EH (cell line): ENCODE data around the gene ADARB2.
"Not testable (repeated sequence)": the region's sequence is repeated elsewhere in the genome, so short reads cannot be mapped to it uniquely, and the experiment has no call there.

Experiments used
- DNase-seq: peaks from one replicate; pipeline ENCODE4 v3.0.0-alpha.2; 2015; ENCODE audit warnings: low read depth

Gene ADARB2

DNA sequence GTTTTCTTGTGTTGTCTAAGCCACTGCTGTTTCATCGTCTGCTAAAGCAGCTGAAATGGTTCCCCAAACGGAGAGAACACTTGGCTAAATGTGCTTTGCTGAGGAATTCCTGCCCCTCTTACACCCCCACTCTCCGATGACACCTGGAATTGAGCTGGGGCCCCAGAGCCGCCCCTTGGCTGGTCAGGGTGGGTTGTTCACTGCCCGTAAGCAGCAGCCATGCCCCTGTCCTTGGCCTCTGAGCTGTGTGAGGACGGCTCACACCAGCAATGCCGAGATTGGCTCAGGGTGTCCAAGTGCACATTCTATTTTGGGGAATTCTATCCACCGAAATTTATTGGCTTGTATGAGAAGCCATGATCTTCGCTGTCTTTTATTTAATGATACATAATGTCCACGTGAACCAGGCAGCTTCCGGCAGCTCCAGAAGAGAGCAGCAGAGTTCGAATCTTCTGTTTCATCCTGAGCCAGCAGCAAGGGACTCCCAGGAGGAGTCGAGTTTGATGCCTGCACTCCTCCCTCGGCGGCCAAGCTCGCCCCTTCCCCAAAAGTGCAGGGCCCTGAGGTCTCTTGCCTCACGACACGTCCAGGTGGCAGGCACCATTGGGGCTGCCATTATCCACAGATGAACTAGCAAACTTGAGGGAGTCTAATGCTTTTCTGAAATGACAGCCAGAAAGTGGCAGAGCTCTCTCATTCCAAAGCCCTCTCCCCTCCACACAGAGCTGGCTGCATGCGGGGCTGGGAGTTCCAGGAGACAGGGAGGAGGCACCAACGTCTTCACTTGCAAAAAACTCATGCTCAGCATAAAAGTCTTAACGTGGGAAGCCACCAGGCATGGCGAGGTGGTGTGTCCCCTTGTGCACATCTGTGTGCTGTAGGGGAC is 567.1 kb downstream of the ADARB2 start:
- DNase-seq, result no peak

DNA sequence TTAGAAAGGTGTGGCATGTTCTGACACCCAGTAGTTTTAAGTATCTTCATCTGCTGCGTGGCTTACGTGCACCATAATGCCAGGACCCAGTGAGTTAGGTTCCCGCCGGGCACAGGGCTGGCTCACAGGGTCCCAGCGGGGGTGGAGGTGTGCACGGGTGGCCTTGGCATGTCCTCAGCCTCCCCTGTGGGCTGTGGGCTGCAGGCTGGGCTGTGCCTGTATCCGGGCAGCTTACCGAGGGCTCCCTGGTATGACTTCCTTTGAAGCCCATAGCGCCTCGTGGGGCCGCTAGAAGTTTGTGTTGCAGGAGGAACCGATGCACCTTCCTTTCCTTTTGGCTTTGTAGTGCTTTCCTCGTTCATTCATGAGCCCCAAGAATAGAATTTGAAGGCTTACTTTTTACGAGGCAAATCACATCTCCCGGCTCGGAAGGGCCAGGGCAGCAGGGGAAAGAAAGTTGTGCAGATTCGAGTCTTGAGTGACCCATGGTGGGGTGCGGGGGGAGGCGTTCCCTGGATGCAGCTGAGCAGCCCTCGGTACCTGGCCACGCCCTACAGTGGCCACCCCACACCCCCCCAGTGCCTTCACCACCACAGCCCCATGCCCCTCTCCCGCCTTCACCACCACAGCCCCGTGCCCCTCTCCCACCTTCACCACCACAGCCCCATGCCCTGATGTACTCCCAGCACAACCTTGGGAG is 568.0 kb downstream of the ADARB2 start:
- no peak for DNase-seq

DNA sequence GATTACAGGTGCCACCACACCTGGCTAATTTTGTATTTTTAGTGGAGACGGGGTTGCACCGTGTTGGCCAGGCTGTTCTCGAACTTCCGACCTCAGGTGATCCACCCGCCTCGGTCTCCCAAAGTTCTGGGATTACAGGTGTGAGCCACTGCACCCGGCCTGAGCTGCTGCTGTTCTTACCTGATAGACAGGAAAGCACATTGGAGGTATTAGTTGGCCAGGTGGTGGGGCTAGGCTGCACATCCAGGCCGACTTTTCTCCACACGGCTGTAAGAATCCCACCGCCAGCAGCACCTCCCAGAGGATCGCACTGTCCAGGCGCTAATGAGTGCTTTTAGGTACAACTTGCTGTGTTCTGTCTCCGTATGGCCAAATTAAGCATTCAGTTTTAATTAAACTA is 568.6 kb downstream of the ADARB2 start:
- DNase-seq, result no peak

DNA sequence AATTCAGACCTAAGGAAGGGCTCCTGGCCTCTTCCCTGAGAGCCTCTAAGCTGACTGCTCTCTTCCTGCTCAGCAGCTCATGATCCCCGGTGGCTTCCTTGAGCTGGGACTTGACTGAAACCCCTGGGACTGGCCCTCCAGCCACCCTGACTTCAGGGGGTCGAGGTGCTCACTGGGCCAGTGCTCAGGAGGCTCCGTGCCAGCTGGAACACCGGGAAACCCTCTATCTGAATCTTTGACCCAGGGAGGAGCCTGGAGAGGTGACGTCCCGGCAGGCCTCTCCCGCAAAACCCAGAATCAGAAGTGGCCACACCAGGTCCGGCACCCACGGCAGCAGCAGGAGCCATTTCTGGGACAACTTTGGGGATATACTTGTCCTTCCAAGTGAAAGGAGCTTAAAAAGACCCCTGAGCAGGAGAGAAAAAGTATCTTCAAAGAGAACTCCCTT is 570.5 kb downstream of the ADARB2 start:
- no peak for DNase-seq

DNA sequence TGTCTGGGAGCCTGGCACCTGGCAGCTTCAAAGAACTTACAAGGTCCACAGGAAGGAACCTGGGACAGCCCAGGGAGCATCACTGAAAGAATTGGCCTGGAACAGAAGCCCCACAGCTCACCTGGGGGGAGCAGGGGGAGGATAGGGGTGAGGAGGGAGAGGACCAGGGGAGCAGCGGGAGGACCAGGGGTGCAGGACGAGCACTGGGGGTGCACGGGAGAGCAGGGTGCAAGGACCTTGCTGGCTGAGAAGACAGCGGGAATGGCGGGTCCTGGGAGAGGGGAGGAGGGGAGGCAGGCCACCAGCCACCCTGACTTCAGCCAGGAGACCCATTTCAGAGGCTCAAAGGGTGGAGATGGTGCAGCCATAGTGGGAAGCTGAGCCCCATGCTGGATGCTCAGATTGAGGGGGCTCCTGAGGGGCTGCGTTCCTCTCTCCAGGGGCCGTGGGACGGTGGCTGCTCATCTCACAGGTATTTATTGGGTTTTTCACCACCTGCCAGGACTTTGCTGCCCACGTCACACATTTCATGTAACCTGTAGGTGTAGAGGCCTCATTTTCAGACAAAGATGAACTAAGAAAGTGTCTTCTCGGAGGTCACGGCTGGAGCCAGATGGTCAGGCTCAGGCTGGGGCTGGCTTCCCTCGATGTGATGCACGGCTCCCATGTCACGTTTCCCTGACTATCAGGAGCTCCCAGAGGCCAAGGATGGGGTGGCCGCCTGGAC is 571.1 kb downstream of the ADARB2 start:
- no peak for DNase-seq

DNA sequence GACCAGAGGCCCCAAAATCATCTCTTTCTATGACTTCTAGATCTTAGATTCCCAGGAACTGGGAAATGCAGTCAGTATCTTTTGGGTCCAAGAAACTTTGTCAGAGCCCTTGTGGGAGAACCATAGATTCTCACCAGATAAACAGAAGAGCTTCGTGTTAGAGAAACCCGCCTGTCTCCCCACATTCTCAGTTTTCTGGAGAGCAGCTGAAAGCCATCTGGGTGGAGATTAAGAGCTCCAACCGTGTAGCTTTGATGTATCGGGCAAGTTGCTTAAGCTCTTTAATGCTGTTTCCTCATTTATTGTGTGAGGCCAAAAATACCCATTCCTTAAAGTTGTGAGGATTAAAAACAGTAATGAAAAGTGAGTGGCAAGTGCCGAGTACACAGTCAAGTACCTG is 573.5 kb downstream of the ADARB2 start:
- no peak for DNase-seq

DNA sequence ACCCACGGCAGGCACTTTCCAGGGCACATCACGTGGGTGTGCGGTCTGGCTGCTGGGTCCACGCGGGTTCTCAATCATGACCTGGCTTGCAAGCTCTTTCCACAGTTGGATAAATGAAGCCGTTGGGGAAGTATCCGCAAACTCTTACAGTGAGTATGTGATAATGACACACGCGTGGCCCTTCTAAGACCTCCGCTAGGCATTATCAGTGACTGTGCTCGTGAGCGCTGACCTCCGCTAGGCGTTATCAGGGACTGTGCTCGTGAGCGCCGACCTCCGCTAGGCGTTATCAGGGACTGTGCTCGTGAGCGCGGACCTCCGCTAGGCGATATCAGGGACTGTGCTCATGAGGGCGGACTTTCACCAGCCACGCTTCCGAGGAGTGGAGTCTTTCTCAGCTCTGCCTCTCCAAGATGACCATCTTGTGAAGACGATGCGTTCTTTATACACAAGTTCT is 574.1 kb downstream of the ADARB2 start:
- DNase-seq, result no peak

DNA sequence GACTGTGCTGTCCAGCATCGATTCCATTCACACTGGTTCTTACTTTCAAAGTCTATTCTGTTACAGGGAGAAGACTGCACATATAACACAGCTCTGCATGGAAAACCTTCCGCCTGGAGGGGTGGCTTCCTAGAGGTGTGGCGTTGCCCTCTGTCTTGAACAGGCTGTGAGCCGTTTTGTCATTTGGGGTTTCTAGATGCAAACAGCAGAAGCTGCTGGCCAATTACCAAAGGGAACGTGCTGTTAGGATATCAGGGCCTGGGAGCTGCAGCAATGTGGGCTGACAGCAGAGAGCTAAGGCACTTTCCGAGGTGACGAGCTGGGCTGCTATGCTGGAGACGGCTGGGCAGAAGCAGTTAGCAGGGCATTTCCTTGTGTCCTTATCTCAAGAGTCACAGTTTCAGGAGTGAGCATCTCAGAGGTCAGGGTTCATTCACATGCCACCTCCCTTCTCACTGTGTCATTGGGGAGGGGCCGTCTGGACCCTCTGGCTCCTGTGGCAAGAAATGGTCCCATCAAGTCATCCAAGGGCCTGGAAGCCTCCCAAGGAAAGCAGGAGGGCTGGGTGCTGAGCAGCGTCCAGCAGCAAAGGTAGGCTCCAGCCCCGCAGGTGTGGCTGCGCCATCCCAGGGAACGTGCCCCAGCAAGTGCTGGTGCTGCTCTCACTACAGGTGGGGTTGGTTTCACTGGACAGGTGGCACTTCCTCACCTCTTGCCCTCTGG is 574.7 kb downstream of the ADARB2 start:
- DNase-seq, result no peak

DNA sequence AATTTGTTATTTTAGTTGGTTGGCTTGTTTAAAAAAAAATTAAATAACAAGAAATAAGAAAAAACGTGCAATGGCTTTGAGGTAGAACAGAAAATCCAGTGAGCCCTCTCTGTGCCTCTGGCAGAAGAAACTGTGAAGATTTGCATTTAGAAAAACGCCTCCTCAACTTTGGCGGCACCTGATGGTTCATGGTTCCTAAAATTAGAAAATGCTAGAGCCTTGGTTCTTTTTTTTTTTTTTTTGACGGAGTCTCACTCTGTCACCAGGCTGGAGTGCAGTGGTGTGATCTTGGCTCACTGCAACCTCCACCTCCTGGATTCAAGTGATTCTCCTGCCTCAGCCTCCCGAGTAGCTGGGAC is 576.0 kb downstream of the ADARB2 start:
- DNase-seq, result not testable (repeated sequence)

GRCh38 chr10:1160561-1161314 is 576.6 kb downstream of the ADARB2 start:
- no peak for DNase-seq

GRCh38 chr10:1159131-1160061 is 577.9 kb downstream of the ADARB2 start:
- DNase-seq, result no peak

GRCh38 chr10:1158536-1158935 is 578.8 kb downstream of the ADARB2 start:
- not testable (repeated sequence) for DNase-seq

- DNase-seq, result no peak
Observed at GRCh38 chr10:1158066-1158465, 579.3 kb downstream of the ADARB2 start.

DNA sequence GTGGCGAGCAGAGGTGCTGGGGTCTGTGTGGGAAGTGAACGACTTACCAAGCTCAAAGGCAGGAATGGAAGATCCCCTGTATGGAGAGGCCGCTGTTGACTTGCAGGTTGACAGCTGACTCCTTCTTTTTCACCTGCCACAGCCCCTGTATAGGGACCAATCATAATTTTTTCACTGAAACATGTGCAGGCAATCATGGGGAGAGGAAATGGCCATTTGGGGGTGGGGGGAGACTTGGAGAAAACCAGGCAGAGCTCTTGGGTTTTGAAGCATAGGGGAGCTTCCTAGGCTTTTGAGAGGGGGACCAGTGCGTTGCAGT is 579.8 kb downstream of the ADARB2 start:
- DNase-seq, result no peak

- no peak for DNase-seq
Observed at GRCh38 chr10:1156921-1157614, 580.3 kb downstream of the ADARB2 start.

DNA sequence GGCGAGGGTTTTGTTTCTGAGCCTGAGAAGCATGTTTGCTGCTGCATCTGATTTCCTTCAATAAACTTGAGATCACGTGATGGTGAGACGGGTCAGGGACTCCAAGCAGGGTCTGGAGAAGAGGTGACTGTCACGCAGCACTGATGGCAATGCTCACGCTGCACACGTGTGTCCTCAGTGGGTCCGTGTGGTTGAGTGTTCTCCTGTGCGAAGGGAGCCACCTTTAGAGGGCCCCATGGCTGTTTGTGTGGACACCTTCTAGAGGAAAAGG is 580.8 kb downstream of the ADARB2 start:
- no peak for DNase-seq

GRCh38 chr10:1155791-1156615 is 581.3 kb downstream of the ADARB2 start:
- no peak for DNase-seq

DNA sequence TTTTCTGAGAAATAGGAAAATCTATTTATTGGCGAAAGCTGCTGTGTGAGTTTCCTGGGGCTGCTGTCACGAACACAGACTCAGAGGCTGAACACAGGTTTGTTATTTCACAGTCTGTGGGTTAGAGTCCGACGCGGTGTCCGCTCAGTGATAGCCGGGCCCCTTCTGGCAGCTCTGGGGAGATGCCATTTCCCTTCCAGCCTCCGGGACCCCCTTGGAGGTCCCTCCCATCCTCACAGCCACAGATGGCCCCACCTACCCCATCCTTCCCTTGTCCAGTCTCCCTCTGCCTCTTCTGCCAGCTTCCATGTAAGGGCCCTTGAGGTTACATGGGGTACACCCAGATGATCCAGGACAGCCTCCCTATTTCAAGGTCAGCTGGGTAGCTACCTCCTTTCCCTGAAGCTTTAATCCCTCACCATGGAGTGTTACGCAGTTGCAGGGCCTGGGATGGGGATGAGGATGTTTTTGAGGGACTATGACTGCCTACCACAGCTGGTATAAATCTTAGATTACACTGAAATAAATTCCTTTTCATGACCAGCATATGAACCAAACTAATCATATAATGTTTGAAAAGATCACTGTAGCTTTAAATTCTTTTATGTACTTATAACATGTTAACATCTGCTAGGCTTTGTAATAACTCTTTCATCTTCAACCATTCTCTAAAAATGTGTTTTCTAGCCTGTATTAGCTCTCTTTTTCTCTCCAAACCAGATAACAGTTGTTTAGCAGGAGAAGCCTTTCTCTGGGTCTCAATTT is 582.6 kb downstream of the ADARB2 start:
- no peak for DNase-seq
